Esophagus muscularis mucosa (tissue), 3 donors: ENCODE results near the gene NPAS3.

Experiments
- CTCF ChIP-seq, 3 experiments: fragments of 200-600 bp in 2 of 3; fragments of 450-650 bp in 1 of 3; sonication (generic) in 2 of 3; IDR thresholded peaks; one replicate each; pipeline ENCODE4 v1.5.1; 2017 to 2019; ENCODE audit warnings: antibody characterized with exemption in 3 of 3, mild to moderate bottlenecking in 2 of 3, moderate library complexity in 1 of 3
- POLR2A ChIP-seq: fragments of 450-650 bp; IDR thresholded peaks from one replicate; pipeline ENCODE4 v1.6.1; 2017; ENCODE audit warnings: antibody characterized with exemption, moderate library complexity, mild to moderate bottlenecking, low read depth
- POLR2AphosphoS5 ChIP-seq, 2 donors: sonication (generic); formaldehyde crosslinking; IDR thresholded peaks; one replicate each; pipeline ENCODE4 v1.6.1; 2017; ENCODE audit warnings: antibody characterized with exemption in 2 of 2

GRCh38 chr14:33430414-33431035 lies 491.8 kb downstream of the NPAS3 start:
- no peak for TF ChIP-seq CTCF (IDR thresholded peaks at IDR 0.05)
- TF ChIP-seq POLR2A: no peak
- TF ChIP-seq POLR2AphosphoS5 (IDR thresholded peaks at IDR 0.05): no peak
